ENCODE measurements around the gene TENT5C.

DNA sequence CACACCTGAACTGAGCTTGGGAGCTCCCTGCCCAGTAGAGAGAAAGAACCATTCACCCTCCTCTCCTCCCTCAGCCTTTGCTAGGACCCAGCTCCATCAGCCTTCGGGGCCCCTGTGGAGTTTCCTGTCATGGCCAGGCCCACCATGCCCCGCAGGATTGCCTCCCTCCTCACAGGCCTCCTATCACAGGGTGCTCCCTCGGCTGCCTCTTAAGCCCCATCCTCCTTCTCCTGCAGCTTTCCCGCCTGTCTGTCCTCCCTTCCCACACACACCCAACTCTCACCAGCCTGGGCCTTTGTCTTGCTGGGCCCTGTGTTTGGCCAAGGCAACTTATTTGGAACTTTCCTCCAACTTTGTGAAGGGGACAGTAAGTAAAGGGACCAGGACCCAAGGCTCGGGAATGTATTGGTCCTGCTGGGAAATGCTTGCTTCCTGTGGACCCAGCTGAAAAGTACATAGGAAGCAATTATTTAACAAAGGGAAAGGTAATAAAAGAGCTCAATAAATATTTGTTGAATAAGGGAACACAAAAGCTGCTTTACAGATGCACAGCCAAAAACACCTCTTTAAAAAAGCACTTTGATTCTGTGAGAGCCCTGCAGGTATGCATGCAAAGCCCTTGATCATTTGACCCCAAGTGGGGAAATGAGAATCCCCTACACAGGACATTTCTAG lies 31.6 kb upstream of the TENT5C start:
- TF ChIP-seq, protein P1, sequence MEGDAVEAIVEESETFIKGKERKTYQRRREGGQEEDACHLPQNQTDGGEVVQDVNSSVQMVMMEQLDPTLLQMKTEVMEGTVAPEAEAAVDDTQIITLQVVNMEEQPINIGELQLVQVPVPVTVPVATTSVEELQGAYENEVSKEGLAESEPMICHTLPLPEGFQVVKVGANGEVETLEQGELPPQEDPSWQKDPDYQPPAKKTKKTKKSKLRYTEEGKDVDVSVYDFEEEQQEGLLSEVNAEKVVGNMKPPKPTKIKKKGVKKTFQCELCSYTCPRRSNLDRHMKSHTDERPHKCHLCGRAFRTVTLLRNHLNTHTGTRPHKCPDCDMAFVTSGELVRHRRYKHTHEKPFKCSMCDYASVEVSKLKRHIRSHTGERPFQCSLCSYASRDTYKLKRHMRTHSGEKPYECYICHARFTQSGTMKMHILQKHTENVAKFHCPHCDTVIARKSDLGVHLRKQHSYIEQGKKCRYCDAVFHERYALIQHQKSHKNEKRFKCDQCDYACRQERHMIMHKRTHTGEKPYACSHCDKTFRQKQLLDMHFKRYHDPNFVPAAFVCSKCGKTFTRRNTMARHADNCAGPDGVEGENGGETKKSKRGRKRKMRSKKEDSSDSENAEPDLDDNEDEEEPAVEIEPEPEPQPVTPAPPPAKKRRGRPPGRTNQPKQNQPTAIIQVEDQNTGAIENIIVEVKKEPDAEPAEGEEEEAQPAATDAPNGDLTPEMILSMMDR (IDR thresholded peaks at IDR 0.05; ENCODE audit: low read depth, low read length) = no peak
- TF ChIP-seq POLR2A (IDR thresholded peaks at IDR 0.05; ENCODE audit: extremely low read depth, insufficient read length) = no peak

Data from NB4 (cell line).